C4-2B (cell line): Measurements from ENCODE around the gene SYT7.

Experiments used
- H3K27ac ChIP-seq: fragments of 450-650 bp; 2 replicates; pipeline ENCODE4 v1.5.1; 2017
- CTCF ChIP-seq: fragments of 450-650 bp; conservative IDR thresholded peaks from 2 replicates; pipeline ENCODE4 v1.5.1; 2017; ENCODE audit warnings: mild to moderate bottlenecking
- ZFX ChIP-seq: fragments of 450-650 bp; IDR thresholded peaks from 2 replicates; pipeline ENCODE4 v1.6.1; 2017

Gene SYT7

GRCh38 chr11:61489833-61490721 lies 90.8 kb downstream of the SYT7 start:
- peak overlapping the region; percentile 85 for H3K27ac ChIP-seq
- TF ChIP-seq ZFX (no peak), CTCF (no peak)

GRCh38 chr11:61488651-61489291 lies 92.1 kb downstream of the SYT7 start:
- H3K27ac ChIP-seq: peak overlapping the region; percentile 85

GRCh38 chr11:61487342-61488025 lies 93.4 kb downstream of the SYT7 start:
- TF ChIP-seq CTCF: no peak
- no peak for TF ChIP-seq ZFX
- H3K27ac ChIP-seq: peak overlapping the region; percentile 85

More at GRCh38 chr11:61488651-61489291, 92.1 kb downstream of the SYT7 start:
- no peak for TF ChIP-seq ZFX
- no peak for TF ChIP-seq CTCF

GRCh38 chr11:61486779-61487178 lies 94.1 kb downstream of the SYT7 start:
- no peak overlapping the region for H3K27ac ChIP-seq
- no peak for TF ChIP-seq ZFX
- no peak for TF ChIP-seq CTCF

GRCh38 chr11:61486011-61486620 lies 94.8 kb downstream of the SYT7 start:
- TF ChIP-seq ZFX: no peak
- no peak for TF ChIP-seq CTCF
- H3K27ac ChIP-seq: no peak overlapping the region

GRCh38 chr11:61485080-61485479 lies 95.8 kb downstream of the SYT7 start:
- no peak overlapping the region for H3K27ac ChIP-seq
- no peak for TF ChIP-seq CTCF
- no peak for TF ChIP-seq ZFX
